D721Med (cell line): ENCODE measurements around the gene NARS2.
A peak's percentile ranks its signal among the peaks of the same experiment; 100 is the strongest.
"Not testable (repeated sequence)": the region's sequence is repeated elsewhere in the genome, so short reads cannot be mapped to it uniquely, and the experiment has no call there.

Experiments
- DNase-seq: peaks from one replicate; pipeline ENCODE4 v3.0.0; 2011; ENCODE audit warnings: low spot score; ENCODE audit not compliant: insufficient read length
- FAIRE-seq: peaks from 2 replicates; lab custom pipeline; 2011; peaks lifted over from hg19 to GRCh38; lab: Jason Lieb, UNC
- TF ChIP-seq, protein P1 (sequence below): IDR thresholded peaks from 2 replicates; pipeline ENCODE4 v1.5.1; 2012; ENCODE audit warnings: mild to moderate bottlenecking, control low read depth; ENCODE audit not compliant: insufficient read depth; ENCODE audit errors: missing control alignments

NARS2 gene

DNA sequence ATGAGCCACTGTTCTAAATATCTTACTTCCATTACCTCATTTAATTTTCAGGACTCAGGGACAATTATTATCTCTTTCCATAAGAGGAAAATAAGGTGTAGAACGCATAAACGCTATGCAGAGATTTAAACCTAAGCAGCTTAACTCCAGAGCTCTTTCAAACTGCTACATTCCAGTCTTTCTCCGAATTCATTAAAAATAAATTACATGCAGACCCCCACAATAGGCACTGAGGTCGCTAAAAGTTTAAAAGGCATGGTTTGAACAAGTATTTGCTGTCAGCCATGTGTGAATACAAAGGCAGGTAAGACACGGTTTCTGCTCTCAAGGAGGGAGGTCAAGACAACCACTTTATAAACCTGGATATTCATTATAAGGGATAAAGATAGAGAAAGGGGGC lies 983 bp downstream of the NARS2 start:
- FAIRE-seq, result no peak
- TF ChIP-seq, protein P1, sequence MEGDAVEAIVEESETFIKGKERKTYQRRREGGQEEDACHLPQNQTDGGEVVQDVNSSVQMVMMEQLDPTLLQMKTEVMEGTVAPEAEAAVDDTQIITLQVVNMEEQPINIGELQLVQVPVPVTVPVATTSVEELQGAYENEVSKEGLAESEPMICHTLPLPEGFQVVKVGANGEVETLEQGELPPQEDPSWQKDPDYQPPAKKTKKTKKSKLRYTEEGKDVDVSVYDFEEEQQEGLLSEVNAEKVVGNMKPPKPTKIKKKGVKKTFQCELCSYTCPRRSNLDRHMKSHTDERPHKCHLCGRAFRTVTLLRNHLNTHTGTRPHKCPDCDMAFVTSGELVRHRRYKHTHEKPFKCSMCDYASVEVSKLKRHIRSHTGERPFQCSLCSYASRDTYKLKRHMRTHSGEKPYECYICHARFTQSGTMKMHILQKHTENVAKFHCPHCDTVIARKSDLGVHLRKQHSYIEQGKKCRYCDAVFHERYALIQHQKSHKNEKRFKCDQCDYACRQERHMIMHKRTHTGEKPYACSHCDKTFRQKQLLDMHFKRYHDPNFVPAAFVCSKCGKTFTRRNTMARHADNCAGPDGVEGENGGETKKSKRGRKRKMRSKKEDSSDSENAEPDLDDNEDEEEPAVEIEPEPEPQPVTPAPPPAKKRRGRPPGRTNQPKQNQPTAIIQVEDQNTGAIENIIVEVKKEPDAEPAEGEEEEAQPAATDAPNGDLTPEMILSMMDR, result no peak
- no peak for DNase-seq

DNA sequence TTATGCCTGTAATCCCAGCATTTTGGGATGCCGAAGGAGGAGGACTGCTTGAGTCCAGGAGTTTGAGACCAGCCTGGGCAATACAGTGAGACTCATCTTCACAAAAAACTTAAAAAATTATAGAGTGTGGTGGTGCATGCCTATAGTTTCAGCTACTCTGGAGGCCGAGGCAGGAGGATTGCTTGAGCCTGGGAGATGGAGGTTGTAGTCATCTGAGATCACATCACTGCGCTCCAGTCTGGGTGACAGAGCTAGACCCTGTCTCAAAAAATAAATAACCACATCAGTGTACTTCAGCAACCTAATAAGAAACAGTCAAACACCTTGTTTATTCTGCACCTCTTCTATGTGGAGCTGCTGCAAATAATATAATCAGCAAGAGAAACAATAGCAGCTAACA lies 1.4 kb downstream of the NARS2 start:
- FAIRE-seq (no peak), DNase-seq (no peak)
- TF ChIP-seq, protein P1, result no peak

DNA sequence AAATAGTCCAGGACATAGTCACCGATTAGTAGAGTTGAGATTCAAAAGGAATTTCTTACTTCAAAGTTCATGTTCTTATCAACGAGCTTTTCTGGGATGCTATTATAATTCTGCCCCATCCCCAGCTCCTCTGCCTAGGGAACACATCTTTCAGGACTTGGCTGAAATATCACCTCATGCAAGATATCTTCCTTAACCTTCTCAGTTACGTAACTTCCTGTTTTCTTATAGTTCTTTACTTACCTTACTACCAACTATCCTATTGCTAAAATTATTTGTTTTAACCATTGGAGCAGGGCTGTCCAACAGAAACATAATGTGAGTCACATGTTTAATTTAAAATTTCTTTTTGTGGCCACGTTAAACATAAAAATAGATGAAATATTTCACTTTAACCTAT lies 2.3 kb downstream of the NARS2 start:
- FAIRE-seq (no peak), DNase-seq (no peak)
- TF ChIP-seq, protein P1, result no peak

DNA sequence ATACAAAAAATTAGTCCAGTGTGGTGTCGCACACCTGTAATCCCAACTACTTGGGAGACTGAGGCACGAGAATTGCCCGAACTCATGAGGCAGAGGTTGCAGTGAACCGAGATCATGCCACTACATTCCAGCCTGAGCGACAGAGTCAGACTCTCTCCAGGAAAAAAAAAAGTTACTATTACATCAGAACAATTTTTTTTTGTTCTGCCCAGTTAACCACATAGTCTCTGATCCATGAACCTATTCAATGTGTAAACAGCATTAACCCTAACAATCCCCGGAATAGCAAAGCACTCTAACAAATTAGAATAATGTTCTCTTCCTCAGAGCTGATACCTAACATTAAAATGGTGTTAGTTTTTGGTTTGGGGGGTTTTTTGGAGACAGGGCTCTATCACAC lies 4.6 kb downstream of the NARS2 start:
- no peak for FAIRE-seq
- DNase-seq, result no peak
- TF ChIP-seq, protein P1, result no peak

DNA sequence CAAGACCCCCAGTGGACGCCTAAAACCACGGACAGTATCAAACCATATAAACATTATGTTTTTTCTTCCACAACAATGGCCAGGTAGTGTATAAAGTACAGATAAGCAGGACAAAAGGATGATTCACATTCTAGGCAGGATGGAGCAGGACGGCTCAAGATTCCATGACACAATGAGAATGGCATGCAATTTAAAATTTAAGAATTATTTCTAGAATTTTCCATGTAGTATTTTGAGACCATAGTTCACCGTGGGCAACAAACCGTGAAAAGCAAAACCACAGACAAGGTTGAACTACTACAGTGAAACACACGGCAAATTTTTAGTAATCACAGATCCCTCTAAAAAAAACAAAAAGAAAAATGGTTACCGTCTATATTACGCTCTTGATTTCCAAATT lies 7.5 kb downstream of the NARS2 start:
- FAIRE-seq (no peak), DNase-seq (no peak)
- TF ChIP-seq, protein P1, result no peak

DNA sequence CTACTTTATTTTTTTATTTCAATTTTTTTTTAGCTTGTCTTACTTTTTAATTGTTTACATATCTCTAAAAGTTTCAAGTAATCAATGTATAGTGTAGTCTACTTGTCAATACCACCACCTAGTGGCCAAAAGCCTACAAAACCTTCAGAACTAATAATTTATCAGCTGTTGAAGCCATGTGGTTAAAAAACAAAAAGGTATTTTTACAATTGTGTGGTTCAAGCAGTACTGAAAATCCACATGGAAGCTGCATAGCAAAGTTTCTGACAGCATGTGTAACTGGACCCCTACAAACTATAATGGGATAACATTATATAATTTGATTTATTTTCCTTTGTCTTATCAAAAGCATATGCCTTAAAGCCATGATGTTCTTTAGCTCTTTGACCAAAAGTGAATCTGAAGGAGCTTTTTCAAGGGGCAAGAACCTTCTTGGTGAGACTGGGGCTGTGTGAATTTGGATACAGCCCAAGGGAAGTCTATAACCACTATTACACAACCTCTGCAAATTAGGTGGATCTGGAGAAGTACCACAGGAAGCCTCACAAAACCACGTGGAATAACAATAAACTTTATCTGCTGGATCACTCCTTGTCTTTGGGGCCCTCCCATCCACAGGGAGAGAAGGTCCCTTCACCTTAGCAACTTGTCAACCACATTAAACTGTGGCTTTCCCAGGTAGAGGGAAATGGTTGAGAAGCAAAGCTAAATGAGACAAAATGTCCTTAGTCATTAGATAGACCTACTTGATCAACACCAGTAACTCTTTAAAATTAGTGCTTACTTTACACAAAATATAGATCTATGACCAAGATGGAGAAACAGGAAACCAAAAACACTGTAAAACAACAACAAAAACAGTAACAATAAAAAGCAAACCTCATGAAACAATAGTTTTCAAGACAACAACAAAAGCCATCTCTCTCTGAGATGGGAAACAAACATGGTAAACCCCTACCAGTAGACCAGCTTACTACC lies 9.9 kb downstream of the NARS2 start:
- peak; percentile 29 for FAIRE-seq
- DNase-seq, result no peak
- TF ChIP-seq, protein P1, result peak; percentile 80

DNA sequence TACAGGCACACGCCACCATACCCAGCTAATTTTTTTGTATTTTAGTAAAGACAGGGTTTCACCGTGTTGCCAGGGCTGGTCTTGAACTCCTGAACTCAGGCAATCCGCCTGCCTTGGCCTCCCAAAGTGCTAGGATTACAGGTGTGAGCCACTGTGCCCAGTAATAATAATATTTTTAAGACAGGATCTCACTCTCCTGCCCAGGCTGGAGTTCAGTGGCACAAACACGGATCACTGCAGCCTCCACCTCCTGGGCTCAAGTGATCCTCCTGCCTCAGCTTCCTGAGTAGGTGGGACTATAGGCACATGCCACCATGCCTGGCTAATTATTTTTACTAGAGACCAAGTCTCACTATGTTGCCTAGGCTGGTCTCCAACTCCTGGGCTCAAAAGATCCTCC lies 10.6 kb downstream of the NARS2 start:
- not testable (repeated sequence) for FAIRE-seq

DNA sequence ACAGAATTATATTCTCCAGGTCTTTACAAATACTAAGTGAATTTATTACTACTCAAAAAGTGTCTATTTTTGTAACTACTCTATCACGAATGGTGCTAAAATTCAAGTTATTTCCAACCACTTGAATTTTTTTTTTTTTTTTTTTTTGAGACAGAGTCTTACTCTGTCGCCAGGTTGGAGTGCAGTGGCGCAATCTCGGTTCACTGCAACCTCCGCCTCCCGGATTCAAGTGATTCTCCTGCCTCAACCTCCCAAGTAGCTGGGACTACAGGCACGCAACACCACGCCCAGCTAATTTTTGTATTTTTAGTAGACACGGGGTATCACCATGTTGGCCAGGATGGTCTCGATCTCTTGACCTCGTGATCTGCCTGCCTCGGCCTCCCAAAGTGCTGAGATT lies 11.6 kb downstream of the NARS2 start:
- DNase-seq, FAIRE-seq: not testable (repeated sequence)

More for the DNA sequence above, 10.6 kb downstream of the NARS2 start:
- DNase-seq, result not testable (repeated sequence)
